ENCODE measurements around the gene ZNF43. TPM values are rescaled to one million over a fixed set of nuclear protein-coding genes. Genes with fewer than 3 reads are reported as not detected.
"Not testable (repeated sequence)": the region's sequence is repeated elsewhere in the genome, so short reads cannot be mapped to it uniquely, and the experiment has no call there.

Gene ZNF43
- total RNA-seq, 2 experiments from 2014 or later, result 31.7 to 38.6 TPM

DNA sequence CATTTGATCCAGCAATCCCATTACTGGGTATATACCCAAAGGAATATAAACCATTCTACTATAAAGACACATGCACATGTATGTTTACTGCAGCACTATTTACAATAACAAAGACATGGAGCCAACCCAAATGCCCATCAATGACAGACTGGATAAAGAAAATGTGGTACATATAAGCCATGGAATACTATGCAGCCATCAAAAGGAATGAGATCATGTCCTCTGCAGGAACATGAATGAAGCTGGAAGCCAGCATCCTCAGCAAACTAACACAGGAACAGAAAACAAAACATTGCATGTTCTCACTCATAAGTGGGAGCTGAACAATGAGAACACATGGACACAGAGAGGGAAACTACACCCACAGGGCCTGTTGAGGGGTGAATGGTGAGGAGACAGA is 80.4 kb downstream of the ZNF43 start:
- intact Hi-C loops (cut with DNase I, micrococcal nuclease), result loop anchor here in 1 of 2 experiments (5.0 kb wide), 1 partner anchor 137 kb away; no protein-coding TSS in a partner anchor
- Mint-ChIP-seq H3K36me3 (ENCODE audit: low read depth) (peaks cover 91% of the 10 kb centered on the region), H3K4me1 (peaks cover 12% of the 10 kb centered on the region)
- H3K4me3 Mint-ChIP-seq; DNase-seq; ATAC-seq; H3K27ac Mint-ChIP-seq; H3K27me3 Mint-ChIP-seq; POLR2A ChIA-PET; H3K9me3 Mint-ChIP-seq (ENCODE audit: low read depth): not testable (repeated sequence)
- CTCF ChIA-PET, result interaction anchor here (0.6 to 0.7 kb wide), 2 partner anchors 11 to 1598 kb away, joined by 3 to 5 read pairs; no protein-coding TSS in a partner anchor

Other genes with a start within 250 kb of the ZNF43 start
- 10 to 100 TPM; 24.7 to 27.0 TPM for gene ZNF100, start 68.6 kb downstream of the ZNF43 start, total RNA-seq
- gene ZNF208, start 174.8 kb upstream of the ZNF43 start, total RNA-seq, result 1 to 10 TPM; 2.7 to 3.4 TPM
- 10 to 100 TPM; 16.1 to 17.7 TPM for gene ZNF257, start 216.3 kb upstream of the ZNF43 start, total RNA-seq